HCT116 (cell line): Measurements from ENCODE around the gene ADCY2. TPM values are rescaled to one million over a fixed set of nuclear protein-coding genes. Genes with fewer than 3 reads are reported as not detected.

Experiments
- ATAC-seq: fragments of 200-7000 bp; cut with Tn5 transposase; 2 replicates; pipeline ENCODE4 v1.9.1; 2020; ENCODE audit warnings: mild to moderate bottlenecking, moderate library complexity
- BruUV-seq: library from RNA; stranded (reverse); fragments of 400-500 nt; replicated peaks from 2 replicates; lab custom pipeline; 2021; lab: Mats Ljungman, UMichigan
- CTCF ChIA-PET: fragments of 300-600 bp; sonication (Branson Sonifier 250); formaldehyde crosslinking; loops from one replicate; lab custom pipeline; 2021; ENCODE audit warnings: antibody characterized with exemption; lab: Charles Lee
- POLR2A ChIA-PET: fragments of 300-600, 350-600 bp; sonication (Branson Sonifier 250); formaldehyde crosslinking; loops from one replicate; lab custom pipeline; 2021; ENCODE audit warnings: antibody characterized with exemption; lab: Charles Lee
- RAD21 ChIA-PET, 2 experiments: fragments of 300-600 bp; sonication (Branson Sonifier 250); formaldehyde crosslinking; loops; one replicate each; lab custom pipeline; 2023; ENCODE audit warnings: low total read pairs in 2 of 2; ENCODE audit not compliant: uncharacterized antibody in 2 of 2, unreplicated experiment in 2 of 2, low non-redundant PET in 1 of 2; lab: Charles Lee
- DNase-seq: peaks from one replicate; pipeline ENCODE4 v3.0.0-alpha.2; 2010; ENCODE audit warnings: low read depth, low spot score
- H2AFZ ChIP-seq: fragments of 200-600 bp; shearing (Covaris generic), sonication (generic); 2 replicates; pipeline ENCODE4 v1.6.1; 2017; ENCODE audit warnings: low read depth, mixed run types, mixed read lengths, antibody characterized with exemption, low read length; ENCODE audit not compliant: poor library complexity, severe bottlenecking
- H3K27ac ChIP-seq: 2 replicates; pipeline ENCODE4 v1.5.1; 2012; ENCODE audit warnings: low read depth, low read length
- H3K27me3 ChIP-seq: fragments of 200-600 bp; sonication (generic); 2 replicates; pipeline ENCODE4 v1.6.1; 2016; ENCODE audit warnings: mixed run types, low read length, mixed read lengths; ENCODE audit not compliant: insufficient read depth
- H3K36me3 ChIP-seq, 2 experiments: fragments of 200-500 bp in 1 of 2; fragments of 200-600 bp in 1 of 2; sonication (Bioruptor generic) in 1 of 2; sonication (generic) in 1 of 2; 2 replicates each; pipeline versions ENCODE4 v1.5.1 to v1.6.1; 2014 to 2016; ENCODE audit warnings: low read length in 2 of 2, inconsistent platforms in 1 of 2, mixed read lengths in 1 of 2, mixed run types in 1 of 2; ENCODE audit not compliant: insufficient read depth in 2 of 2, control insufficient read depth in 1 of 2
- H3K4me1 ChIP-seq, 2 experiments: fragments of 200-600 bp in 1 of 2; sonication (generic) in 1 of 2; 2 replicates each; pipeline versions ENCODE4 v1.5.1 to v1.6.1; 2012 to 2017; ENCODE audit warnings: low read length in 2 of 2, inconsistent platforms in 1 of 2, mild to moderate bottlenecking in 1 of 2, mixed read lengths in 1 of 2, mixed run types in 1 of 2, moderate library complexity in 1 of 2; ENCODE audit not compliant: insufficient read depth in 2 of 2, control insufficient read depth in 1 of 2
- H3K4me2 ChIP-seq: fragments of 200-600 bp; sonication (generic); 2 replicates; pipeline ENCODE4 v1.6.1; 2017; ENCODE audit warnings: mixed run types, low read length, mixed read lengths
- H3K4me3 ChIP-seq, 2 experiments: fragments of 200-600 bp in 1 of 2; sonication (generic) in 1 of 2; replicated peaks in 1 of 2; 2 replicates each; pipeline ENCODE4 v1.5.1; 2011 to 2016; ENCODE audit warnings: low read length in 2 of 2, control low read depth in 1 of 2, low read depth in 1 of 2, mild to moderate bottlenecking in 1 of 2, mixed read lengths in 1 of 2, mixed run types in 1 of 2
- H3K79me2 ChIP-seq: fragments of 200-600 bp; sonication (generic); 2 replicates; pipeline ENCODE4 v1.6.1; 2017; ENCODE audit warnings: mild to moderate bottlenecking, mixed run types, low read length, moderate library complexity, mixed read lengths; ENCODE audit not compliant: insufficient read depth
- H3K9ac ChIP-seq: fragments of 200-600 bp; sonication (generic); 2 replicates; pipeline ENCODE4 v1.6.1; 2016; ENCODE audit warnings: low read length, mixed read lengths
- H3K9me2 ChIP-seq: fragments of 200-600 bp; sonication (generic), shearing (Covaris generic); 2 replicates; pipeline ENCODE4 v1.6.1; 2017; ENCODE audit warnings: mixed run types, mild to moderate bottlenecking, moderate library complexity; ENCODE audit not compliant: insufficient read depth
- H3K9me3 ChIP-seq, 2 experiments: fragments of 200-500 bp in 1 of 2; fragments of 200-600 bp in 1 of 2; sonication (Bioruptor generic) in 1 of 2; sonication (generic) in 1 of 2; 2 replicates each; pipeline ENCODE4 v1.6.1; 2014 to 2017; ENCODE audit warnings: low read length in 2 of 2, mixed read lengths in 2 of 2, inconsistent platforms in 1 of 2, low read depth in 1 of 2, mild to moderate bottlenecking in 1 of 2, mixed run types in 1 of 2, moderate library complexity in 1 of 2; ENCODE audit not compliant: control insufficient read depth in 1 of 2, insufficient read depth in 1 of 2
- H4K20me1 ChIP-seq: fragments of 200-600 bp; sonication (generic), shearing (Covaris generic); 2 replicates; pipeline ENCODE4 v1.6.1; 2017; ENCODE audit warnings: mixed run types, mild to moderate bottlenecking, moderate library complexity; ENCODE audit not compliant: insufficient read depth
- EGR1 ChIP-seq: IDR thresholded peaks from 2 replicates; pipeline ENCODE4 v1.6.1; 2012; ENCODE audit warnings: low read depth
- EZH2 ChIP-seq: fragments of 200-600 bp; sonication (generic); IDR thresholded peaks from 2 replicates; pipeline ENCODE4 v1.6.1; 2017; ENCODE audit warnings: antibody characterized with exemption, mixed run types
- EZH2phosphoT487 ChIP-seq: fragments of 200-600 bp; IDR thresholded peaks from 2 replicates; pipeline ENCODE4 v1.6.1; 2018; ENCODE audit warnings: antibody characterized with exemption, borderline replicate concordance
- FOSL1 ChIP-seq: IDR thresholded peaks from 2 replicates; pipeline ENCODE4 v1.6.1; 2012; ENCODE audit warnings: low read depth
- POLR2AphosphoS5 ChIP-seq: IDR thresholded peaks from 2 replicates; pipeline ENCODE4 v1.6.1; 2011; ENCODE audit warnings: mild to moderate bottlenecking, low read depth, low read length, moderate library complexity
- SP1 ChIP-seq: IDR thresholded peaks from 2 replicates; pipeline ENCODE4 v1.6.1; 2012; ENCODE audit warnings: low read depth
- SRF ChIP-seq: IDR thresholded peaks from 2 replicates; pipeline ENCODE4 v1.6.1; 2012; ENCODE audit warnings: low read depth
- intact Hi-C: fragments of 100-400 bp; cut with micrococcal nuclease; formaldehyde crosslinking; loops from 2 replicates; pipeline ENCODE4 v1.10.0; 2022
- total RNA-seq: library from RNA; stranded (reverse); gene quantifications from one replicate; pipeline ENCODE4 v1.2.1, GENCODE V29; 2021; ENCODE audit not compliant: unreplicated experiment
- TF ChIP-seq, protein P1 (sequence below), 3 experiments: fragments of 200-600 bp in 1 of 3; sonication (generic) in 1 of 3; IDR thresholded peaks in 2 of 3; conservative IDR thresholded peaks in 1 of 3; 2 replicates each; pipeline ENCODE4 v1.5.1; 2012 to 2017; ENCODE audit warnings: low read depth in 2 of 3, low read length in 2 of 3, antibody characterized with exemption in 1 of 3, borderline replicate concordance in 1 of 3, control low read depth in 1 of 3, mild to moderate bottlenecking in 1 of 3, mixed read lengths in 1 of 3, mixed run types in 1 of 3, moderate library complexity in 1 of 3; ENCODE audit not compliant: insufficient read depth in 1 of 3
- TF ChIP-seq, protein P2 (sequence below): IDR thresholded peaks from 2 replicates; pipeline ENCODE4 v1.6.1; 2012; ENCODE audit warnings: low read depth
- TF ChIP-seq, protein P3 (sequence below): IDR thresholded peaks from 2 replicates; pipeline ENCODE4 v1.6.1; 2011; ENCODE audit warnings: mild to moderate bottlenecking, low read length, moderate library complexity; ENCODE audit not compliant: insufficient replicate concordance; ENCODE audit errors: extremely low read depth
- TF ChIP-seq, protein P4 (sequence below): IDR thresholded peaks from 2 replicates; pipeline ENCODE4 v1.6.1; 2012
- TF ChIP-seq, protein P5 (sequence below): IDR thresholded peaks from 2 replicates; pipeline ENCODE4 v1.6.1; 2012

Gene ADCY2
- total RNA-seq, 1 experiment from 2014 or later, result 0.15 TPM

DNA sequence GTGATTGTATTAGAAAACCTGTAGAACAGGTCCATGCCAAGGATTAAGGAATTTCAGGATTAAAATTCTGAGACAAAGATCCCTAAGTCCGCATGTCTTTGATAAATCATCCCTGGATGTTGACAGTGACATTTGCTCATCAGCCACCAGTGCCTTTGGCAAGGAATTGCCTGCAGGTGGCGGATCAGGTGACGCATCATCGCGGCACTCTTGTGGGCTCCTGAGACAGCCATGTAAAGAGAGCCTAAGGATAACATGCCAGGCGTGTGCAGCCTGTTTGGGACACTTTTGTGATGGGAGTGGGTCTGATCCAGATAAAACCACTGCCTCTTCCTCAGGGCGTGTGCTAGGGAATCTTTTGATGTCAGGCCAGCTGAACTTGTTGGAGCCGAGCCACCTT, 40.6 kb downstream of the ADCY2 start (continued):
- TF ChIP-seq, protein P1, sequence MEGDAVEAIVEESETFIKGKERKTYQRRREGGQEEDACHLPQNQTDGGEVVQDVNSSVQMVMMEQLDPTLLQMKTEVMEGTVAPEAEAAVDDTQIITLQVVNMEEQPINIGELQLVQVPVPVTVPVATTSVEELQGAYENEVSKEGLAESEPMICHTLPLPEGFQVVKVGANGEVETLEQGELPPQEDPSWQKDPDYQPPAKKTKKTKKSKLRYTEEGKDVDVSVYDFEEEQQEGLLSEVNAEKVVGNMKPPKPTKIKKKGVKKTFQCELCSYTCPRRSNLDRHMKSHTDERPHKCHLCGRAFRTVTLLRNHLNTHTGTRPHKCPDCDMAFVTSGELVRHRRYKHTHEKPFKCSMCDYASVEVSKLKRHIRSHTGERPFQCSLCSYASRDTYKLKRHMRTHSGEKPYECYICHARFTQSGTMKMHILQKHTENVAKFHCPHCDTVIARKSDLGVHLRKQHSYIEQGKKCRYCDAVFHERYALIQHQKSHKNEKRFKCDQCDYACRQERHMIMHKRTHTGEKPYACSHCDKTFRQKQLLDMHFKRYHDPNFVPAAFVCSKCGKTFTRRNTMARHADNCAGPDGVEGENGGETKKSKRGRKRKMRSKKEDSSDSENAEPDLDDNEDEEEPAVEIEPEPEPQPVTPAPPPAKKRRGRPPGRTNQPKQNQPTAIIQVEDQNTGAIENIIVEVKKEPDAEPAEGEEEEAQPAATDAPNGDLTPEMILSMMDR (IDR thresholded peaks at IDR 0.05 in 2 of 3, conservative IDR thresholded peaks at IDR 0.05 in 1 of 3; ENCODE audit: borderline replicate concordance in 1 of 3, insufficient read depth in 1 of 3, low read depth in 2 of 3, low read length in 2 of 3), result no peak
- TF ChIP-seq EGR1 (no peak), FOSL1 (no peak), SP1 (no peak), EZH2phosphoT487 (no peak), POLR2AphosphoS5 (no peak), SRF (no peak)
- TF ChIP-seq, protein P2, sequence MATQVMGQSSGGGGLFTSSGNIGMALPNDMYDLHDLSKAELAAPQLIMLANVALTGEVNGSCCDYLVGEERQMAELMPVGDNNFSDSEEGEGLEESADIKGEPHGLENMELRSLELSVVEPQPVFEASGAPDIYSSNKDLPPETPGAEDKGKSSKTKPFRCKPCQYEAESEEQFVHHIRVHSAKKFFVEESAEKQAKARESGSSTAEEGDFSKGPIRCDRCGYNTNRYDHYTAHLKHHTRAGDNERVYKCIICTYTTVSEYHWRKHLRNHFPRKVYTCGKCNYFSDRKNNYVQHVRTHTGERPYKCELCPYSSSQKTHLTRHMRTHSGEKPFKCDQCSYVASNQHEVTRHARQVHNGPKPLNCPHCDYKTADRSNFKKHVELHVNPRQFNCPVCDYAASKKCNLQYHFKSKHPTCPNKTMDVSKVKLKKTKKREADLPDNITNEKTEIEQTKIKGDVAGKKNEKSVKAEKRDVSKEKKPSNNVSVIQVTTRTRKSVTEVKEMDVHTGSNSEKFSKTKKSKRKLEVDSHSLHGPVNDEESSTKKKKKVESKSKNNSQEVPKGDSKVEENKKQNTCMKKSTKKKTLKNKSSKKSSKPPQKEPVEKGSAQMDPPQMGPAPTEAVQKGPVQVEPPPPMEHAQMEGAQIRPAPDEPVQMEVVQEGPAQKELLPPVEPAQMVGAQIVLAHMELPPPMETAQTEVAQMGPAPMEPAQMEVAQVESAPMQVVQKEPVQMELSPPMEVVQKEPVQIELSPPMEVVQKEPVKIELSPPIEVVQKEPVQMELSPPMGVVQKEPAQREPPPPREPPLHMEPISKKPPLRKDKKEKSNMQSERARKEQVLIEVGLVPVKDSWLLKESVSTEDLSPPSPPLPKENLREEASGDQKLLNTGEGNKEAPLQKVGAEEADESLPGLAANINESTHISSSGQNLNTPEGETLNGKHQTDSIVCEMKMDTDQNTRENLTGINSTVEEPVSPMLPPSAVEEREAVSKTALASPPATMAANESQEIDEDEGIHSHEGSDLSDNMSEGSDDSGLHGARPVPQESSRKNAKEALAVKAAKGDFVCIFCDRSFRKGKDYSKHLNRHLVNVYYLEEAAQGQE, result no peak
- TF ChIP-seq, all 23 proteins: peak for 0

DNA sequence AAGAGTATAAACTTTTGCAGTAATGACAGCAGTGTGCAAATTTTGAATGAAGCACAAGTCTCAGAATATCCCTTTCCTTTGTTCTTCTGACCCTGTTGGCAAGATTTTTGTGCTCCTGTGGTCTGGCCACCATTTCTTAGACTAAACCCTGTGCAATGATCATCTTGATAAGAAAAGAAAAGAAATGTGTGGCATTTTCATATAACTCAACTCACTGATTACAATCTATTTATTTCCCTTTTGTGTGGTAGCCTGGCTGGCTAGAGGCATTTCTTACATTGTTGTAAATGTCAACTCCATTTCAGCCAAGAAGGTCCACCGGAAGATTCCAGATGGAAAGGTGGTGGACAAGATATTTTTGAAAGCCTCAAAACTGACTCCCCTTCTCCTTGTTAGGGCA, 41.9 kb downstream of the ADCY2 start:
- Histone ChIP-seq H3K27me3 (no peaks in the 10 kb centered on the region), H3K79me2 (no peaks in the 10 kb centered on the region), H4K20me1 (no peaks in the 10 kb centered on the region), H3K9me2 (no peaks in the 10 kb centered on the region), H3K36me3 (no peaks in the 10 kb centered on the region), H3K4me1 (no peaks in the 10 kb centered on the region), H3K9ac (no peak overlapping the region), H3K4me3 (no peak overlapping the region), H2AFZ (no peak overlapping the region), H3K27ac (no peak overlapping the region), H3K9me3 (peaks cover 9 to 29% of the 10 kb centered on the region in 2 experiments; a peak in 2 of 4 replicates), H3K4me2 (no peak overlapping the region)
- no peak for DNase-seq
- ChIA-PET CTCF (no interaction called here), RAD21 (no interaction called here), POLR2A (no interaction called here)
- intact Hi-C loops, result no loop called here
- no peak for ATAC-seq
- no TSS peak for BruUV-seq
- TF ChIP-seq SRF, result no peak
- TF ChIP-seq, protein P3, sequence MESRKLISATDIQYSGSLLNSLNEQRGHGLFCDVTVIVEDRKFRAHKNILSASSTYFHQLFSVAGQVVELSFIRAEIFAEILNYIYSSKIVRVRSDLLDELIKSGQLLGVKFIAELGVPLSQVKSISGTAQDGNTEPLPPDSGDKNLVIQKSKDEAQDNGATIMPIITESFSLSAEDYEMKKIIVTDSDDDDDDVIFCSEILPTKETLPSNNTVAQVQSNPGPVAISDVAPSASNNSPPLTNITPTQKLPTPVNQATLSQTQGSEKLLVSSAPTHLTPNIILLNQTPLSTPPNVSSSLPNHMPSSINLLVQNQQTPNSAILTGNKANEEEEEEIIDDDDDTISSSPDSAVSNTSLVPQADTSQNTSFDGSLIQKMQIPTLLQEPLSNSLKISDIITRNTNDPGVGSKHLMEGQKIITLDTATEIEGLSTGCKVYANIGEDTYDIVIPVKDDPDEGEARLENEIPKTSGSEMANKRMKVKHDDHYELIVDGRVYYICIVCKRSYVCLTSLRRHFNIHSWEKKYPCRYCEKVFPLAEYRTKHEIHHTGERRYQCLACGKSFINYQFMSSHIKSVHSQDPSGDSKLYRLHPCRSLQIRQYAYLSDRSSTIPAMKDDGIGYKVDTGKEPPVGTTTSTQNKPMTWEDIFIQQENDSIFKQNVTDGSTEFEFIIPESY, result no peak
- no peak for TF ChIP-seq EZH2
- TF ChIP-seq, protein P2, result no peak
- TF ChIP-seq, protein P4, sequence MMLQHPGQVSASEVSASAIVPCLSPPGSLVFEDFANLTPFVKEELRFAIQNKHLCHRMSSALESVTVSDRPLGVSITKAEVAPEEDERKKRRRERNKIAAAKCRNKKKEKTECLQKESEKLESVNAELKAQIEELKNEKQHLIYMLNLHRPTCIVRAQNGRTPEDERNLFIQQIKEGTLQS, result no peak
- TF ChIP-seq EZH2phosphoT487, result no peak
- no peak for TF ChIP-seq POLR2AphosphoS5
- TF ChIP-seq FOSL1, result no peak
- TF ChIP-seq, protein P5, sequence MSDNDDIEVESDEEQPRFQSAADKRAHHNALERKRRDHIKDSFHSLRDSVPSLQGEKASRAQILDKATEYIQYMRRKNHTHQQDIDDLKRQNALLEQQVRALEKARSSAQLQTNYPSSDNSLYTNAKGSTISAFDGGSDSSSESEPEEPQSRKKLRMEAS, result no peak
